Measurements from ENCODE around the gene TIMP3.

The TIMP3 gene

GRCh38 chr22:32850591-32851517, 49.3 kb downstream of the TIMP3 start:
- in situ Hi-C loops (cut with HindIII; ENCODE audit: low sequenced_read_pairs): no loop called here
- H3K4me3 ChIP-seq (ENCODE audit: low read depth, low read length): no peak overlapping the region
- TF ChIP-seq CTCF (IDR thresholded peaks at IDR 0.05; ENCODE audit: low read depth, low read length): no peak
- no peak for DNase-seq (ENCODE audit: low read depth, low spot score)

GRCh38 chr22:32852395-32853251, 51.1 kb downstream of the TIMP3 start:
- H3K4me3 ChIP-seq (ENCODE audit: low read depth, low read length): no peak overlapping the region
- in situ Hi-C loops (cut with HindIII; ENCODE audit: low sequenced_read_pairs): no loop called here
- no peak for TF ChIP-seq CTCF (IDR thresholded peaks at IDR 0.05; ENCODE audit: low read depth, low read length)
- DNase-seq (ENCODE audit: low read depth, low spot score): peak; percentile 57

- in situ Hi-C loops (cut with HindIII; ENCODE audit: low sequenced_read_pairs): no loop called here
- H3K4me3 ChIP-seq (ENCODE audit: low read depth, low read length): no peak overlapping the region
- no peak for DNase-seq (ENCODE audit: low read depth, low spot score)
- no peak for TF ChIP-seq CTCF (IDR thresholded peaks at IDR 0.05; ENCODE audit: low read depth, low read length)
These were observed 52.2 kb downstream of the TIMP3 start for GRCh38 chr22:32853662-32854061.

- TF ChIP-seq CTCF (IDR thresholded peaks at IDR 0.05; ENCODE audit: low read depth, low read length): no peak
- H3K4me3 ChIP-seq (ENCODE audit: low read depth, low read length): no peak overlapping the region
- in situ Hi-C loops (cut with HindIII; ENCODE audit: low sequenced_read_pairs): no loop called here
- no peak for DNase-seq (ENCODE audit: low read depth, low spot score)
These were observed 52.9 kb downstream of the TIMP3 start for GRCh38 chr22:32854351-32854804.

GRCh38 chr22:32855045-32855756, 53.7 kb downstream of the TIMP3 start:
- no peak for DNase-seq (ENCODE audit: low read depth, low spot score)
- no peak for TF ChIP-seq CTCF (IDR thresholded peaks at IDR 0.05; ENCODE audit: low read depth, low read length)
- no peak overlapping the region for H3K4me3 ChIP-seq (ENCODE audit: low read depth, low read length)
- in situ Hi-C loops (cut with HindIII; ENCODE audit: low sequenced_read_pairs): no loop called here

GRCh38 chr22:32858121-32858703, 56.7 kb downstream of the TIMP3 start:
- DNase-seq (ENCODE audit: low read depth, low spot score): no peak

More at GRCh38 chr22:32858121-32858703, 56.7 kb downstream of the TIMP3 start:
- in situ Hi-C loops (cut with HindIII; ENCODE audit: low sequenced_read_pairs): no loop called here
- no peak for TF ChIP-seq CTCF (IDR thresholded peaks at IDR 0.05; ENCODE audit: low read depth, low read length)
- H3K4me3 ChIP-seq (ENCODE audit: low read depth, low read length): no peak overlapping the region
